Hematopoietic multipotent progenitor cell treated with erythropoietin and hydrocortisone succinate and interleukin-3 and kit ligand, for 4 days (in vitro differentiated cells): ENCODE results near the gene ACTN2.
A peak's percentile ranks its signal among the peaks of the same experiment; 100 is the strongest.

Experiments used
- DNase-seq: peaks from one replicate; pipeline ENCODE4 v3.0.0-alpha.2; 2015

The ACTN2 gene

DNA sequence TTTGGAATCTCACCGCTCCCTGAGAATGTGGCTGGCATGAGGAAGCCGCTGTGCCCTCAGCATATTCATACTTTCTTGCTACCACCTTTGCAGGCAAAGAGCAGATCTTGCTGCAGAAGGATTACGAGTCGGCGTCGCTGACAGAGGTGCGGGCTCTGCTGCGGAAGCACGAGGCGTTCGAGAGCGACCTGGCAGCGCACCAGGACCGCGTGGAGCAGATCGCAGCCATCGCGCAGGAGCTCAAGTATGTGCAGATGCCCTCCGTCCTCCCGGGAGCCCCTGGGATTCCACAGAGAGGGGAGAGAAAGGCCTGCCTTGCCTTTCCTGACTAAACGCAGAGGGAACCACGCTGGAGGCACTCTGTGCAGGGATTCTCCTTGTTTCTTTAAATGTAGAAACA lies 58.2 kb downstream of the ACTN2 start:
- DNase-seq = no peak

DNA sequence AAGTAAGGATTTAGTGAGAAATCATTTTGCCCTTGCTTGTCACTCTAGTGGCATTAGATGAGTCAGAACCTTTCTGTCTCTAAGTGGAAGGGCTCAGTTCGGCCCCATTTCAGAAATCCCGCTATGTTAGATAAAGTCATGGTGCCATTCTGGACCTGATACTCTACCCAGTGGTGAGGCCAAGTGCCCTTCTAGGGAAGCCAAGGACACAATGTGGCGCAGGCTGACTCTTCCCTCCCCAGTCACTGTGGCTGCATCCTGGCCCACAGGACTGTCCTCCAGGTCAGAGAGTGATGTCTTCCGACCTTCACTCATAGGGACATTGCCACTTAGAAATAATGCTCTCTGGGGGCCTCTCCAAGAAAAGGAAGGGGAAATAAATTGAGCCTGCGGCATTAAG lies 60.5 kb downstream of the ACTN2 start:
- no peak for DNase-seq

DNA sequence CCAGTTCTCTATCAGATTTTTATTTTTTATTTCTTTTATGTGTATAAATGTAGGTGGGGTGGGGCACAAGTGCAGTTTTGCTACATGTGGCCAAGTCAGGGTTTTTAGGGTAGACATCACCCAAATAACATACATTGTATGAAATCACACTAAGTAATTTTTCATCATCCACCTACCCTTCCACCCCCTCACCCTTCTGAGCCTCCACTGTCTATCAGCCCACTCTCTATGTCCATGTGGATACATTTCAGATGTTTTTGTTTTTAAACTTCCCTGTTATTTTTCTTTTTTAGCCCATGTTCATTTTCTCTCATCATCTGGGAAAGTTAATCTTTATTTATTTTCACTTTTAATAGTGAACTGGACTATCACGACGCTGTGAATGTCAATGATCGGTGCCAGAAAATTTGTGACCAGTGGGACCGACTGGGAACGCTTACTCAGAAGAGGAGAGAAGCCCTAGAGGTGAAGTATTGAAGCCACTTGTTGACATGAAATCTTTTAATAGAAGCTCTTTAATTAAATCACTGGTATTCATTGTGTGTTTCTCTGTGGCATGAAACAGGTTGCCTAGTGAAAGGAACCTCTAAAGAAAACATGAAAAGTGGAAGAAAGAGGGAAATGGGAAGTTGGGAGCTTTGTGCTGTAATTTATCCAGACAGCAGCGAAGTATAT lies 61.1 kb downstream of the ACTN2 start:
- no peak for DNase-seq

DNA sequence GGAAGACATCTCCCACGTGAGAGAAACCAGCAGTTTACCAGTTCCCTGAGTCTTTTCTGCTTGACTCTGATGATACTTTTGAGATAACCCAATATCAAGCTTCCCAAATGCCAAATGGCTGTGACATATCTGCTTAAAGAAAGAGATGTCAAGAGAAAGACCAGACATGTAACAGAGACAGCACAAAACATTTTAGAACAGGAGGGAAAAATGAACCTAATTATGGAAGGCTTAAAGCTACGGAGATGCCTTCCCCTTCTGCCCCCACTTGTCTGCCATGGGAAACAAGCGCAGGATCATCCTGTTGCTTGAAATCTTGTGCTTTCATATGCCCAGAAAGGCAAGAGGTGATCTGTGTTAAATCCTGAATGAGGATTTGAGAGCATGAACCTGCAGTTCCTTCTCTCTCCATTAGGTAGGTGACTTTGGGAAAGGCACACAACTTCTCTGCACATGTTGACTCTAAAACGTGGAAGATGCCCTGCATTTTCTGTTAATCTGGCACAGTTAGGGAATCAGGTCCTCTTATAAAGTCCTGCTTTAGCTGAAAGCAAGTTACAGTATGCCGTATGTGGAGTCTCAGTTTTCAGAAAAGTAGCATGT lies 62.1 kb downstream of the ACTN2 start:
- DNase-seq = peak; percentile 15

DNA sequence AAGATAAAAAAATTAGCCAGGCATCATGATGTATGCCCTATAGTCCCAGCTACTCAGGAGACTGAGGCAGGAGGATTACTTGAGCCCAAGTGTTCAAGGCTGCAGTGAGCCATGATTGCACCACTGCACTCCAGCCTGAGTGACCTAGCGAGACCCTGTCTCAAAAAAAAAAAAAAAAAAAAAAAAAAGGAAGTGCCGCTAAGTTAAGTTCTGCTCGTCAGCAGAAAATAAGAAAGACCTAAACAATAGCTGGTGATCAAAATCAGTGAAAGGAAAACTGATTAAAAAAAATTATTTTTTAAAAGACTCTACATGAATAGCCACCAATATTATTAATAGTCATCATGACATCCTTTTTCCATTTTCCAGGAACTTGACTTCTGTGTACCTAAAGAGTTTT lies 64.6 kb downstream of the ACTN2 start:
- no peak for DNase-seq

DNA sequence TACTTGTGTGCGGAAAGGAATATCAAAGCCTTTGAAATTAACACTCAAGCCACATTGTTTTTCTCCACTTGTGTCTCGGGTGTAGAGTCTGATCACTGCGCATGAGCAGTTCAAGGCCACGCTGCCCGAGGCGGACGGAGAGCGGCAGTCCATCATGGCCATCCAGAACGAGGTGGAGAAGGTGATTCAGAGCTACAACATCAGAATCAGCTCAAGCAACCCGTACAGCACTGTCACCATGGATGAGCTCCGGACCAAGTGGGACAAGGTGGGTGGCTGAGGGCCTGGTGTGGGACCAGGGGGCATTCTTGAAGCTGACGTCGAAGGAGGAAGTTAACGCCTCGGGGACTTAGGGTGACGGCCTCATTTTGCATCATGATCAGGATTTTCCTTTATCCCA lies 65.1 kb downstream of the ACTN2 start:
- DNase-seq = no peak

DNA sequence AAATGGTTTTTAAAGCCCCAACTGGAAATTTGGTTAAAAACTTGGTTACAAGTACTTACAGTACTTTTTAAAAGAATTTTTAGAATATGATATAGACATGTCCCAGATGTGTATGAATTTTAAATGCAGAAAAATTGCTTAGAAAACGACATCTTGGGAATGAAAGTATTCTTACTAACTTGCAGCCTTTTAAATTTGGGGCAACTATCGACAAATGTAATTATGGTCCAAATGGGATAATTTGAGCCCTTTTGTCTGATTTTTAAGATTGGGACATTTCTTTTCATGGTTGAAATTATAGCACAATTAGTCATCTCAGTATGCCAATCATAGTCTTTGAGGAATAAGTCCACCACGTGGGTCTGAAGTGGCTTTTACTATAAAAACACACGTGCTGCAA lies 65.6 kb downstream of the ACTN2 start:
- no peak for DNase-seq

DNA sequence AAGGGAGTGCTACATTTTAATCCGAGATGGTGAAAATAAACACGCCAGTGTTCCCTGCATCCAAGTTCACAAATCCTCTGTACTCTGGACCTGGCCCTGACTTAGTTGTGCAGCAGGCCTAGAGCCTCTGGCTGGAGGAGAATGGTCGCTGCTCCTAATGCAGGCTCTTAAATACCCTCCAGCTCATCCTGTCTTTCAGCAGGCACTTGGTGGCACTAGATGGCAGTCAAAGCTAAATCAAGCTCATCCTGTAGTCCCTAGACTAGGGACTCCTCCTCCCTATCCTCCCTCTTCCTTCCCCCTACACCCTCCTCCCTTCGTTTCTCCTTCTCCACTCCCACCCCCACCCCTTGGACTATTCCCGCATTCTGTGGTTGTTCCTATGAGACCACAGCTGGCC lies 67.2 kb downstream of the ACTN2 start:
- DNase-seq = peak; percentile 70

DNA sequence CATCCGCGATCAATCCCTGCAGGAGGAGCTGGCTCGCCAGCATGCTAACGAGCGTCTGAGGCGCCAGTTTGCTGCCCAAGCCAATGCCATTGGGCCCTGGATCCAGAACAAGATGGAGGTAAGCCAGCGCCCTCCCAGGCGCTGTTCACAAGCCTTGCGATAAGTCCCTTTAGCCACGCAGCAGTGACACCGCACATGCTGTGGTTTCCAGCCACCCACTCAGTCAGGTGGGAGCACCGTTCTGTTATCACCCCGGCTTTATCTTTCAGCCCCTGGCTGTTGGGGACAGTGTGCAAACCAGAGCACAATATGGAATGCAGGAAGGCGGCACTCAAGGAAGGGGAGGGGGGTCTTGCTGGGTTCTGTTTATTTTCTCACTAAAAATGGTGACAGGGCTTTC lies 67.7 kb downstream of the ACTN2 start:
- no peak for DNase-seq

DNA sequence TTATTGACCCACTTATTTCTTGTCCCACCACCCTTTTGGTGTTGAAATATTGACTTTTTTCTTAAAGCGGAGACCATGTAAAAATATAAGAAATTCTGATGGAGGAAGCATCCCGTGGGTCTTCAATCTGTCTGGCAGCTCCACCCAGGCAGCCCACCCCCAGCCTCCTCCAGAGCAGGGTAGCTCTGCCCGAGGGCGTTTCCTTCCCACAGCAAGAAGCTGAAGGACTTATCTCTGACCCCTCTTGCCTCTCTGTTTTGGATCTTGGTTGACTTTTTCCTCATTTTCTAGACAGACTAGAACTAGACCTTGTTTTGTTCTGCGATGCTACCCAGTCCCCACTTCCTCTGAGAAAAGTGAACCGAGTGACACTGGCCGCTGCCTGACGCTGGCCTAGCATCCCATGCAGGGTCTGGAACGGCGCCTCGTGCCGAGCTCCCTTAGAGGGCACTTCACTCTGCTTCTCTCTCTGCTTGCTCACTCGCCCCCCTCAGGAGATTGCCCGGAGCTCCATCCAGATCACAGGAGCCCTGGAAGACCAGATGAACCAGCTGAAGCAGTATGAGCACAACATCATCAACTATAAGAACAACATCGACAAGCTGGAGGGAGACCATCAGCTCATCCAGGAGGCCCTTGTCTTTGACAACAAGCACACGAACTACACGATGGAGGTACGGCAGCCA lies 68.4 kb downstream of the ACTN2 start:
- no peak for DNase-seq

DNA sequence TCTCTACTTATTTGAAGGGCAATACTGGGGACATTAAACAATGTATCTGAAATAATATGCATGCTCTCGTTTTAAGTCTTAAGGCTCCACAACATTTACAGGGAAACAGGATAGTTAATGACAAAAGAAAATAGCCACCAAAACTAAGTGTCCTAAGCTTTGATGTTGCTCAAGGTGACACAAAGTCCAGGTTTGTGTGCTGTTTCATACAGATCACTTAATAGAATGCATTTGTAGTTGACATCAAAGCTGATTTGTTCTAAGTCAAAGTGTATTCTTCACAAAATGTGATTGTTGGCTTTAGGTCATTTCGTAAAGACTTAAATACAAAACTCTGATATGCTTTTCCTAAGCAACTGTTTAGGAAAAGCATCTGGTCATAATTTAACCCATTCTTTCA lies 71.3 kb downstream of the ACTN2 start:
- no peak for DNase-seq

DNA sequence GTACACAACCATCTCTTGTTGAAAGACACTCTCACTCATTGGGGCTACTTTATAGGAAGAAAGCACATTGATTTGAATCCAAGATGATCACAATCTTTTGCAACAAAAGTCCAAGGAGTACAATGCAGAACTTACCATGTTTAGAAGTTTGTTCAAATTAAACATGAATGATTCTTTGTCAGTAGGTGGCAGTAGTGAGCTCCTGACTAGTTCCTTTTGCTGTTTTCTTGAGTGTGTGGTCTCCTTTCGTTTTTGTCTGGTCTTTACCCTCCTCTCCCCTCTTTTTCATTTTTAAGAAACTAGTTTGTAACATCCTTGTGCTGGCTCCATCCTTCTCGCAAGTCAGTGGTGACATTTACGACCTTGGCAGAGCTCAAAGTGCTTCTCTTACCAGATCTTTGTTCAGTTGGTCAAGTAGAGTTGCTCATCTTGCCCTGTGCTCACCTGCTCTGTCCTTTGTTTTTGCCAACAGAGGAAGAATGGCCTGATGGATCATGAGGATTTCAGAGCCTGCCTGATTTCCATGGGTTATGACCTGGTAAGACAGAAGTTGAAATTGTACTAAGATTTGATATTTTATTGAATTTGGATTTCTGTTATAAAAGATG lies 73.1 kb downstream of the ACTN2 start:
- DNase-seq = peak; percentile 80

DNA sequence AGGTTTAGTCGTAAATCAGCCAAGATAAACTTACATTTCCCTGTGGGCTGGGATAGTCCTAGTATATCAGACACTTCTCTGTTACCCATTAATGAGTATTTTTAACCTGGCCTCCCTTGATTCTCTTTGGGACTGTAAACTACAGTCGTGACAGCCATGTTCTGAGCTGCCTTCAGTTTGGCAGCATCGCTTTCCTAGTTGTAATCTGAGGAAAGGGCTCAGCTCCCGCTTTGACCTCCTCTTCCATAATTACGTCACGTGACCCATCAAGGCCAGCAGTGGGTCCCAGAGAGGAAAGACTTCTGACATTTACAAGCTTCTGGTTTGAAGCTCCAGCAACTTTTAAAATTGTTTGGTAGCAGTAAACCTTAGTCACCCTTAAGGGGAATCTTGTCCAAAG lies 74.2 kb downstream of the ACTN2 start:
- no peak for DNase-seq

DNA sequence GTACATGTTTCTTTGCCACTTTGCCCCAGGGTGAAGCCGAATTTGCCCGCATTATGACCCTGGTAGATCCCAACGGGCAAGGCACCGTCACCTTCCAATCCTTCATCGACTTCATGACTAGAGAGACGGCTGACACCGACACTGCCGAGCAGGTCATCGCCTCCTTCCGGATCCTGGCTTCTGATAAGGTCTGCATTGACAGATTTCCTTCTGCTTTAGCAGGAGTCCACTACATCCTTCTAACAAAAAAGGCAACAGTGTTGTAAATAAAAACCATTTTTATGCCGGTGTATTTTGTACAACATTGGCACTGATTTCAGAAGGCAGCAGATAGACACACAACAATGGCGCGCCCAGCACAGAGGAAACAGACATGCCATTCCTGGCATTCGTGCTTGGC lies 74.7 kb downstream of the ACTN2 start:
- no peak for DNase-seq

DNA sequence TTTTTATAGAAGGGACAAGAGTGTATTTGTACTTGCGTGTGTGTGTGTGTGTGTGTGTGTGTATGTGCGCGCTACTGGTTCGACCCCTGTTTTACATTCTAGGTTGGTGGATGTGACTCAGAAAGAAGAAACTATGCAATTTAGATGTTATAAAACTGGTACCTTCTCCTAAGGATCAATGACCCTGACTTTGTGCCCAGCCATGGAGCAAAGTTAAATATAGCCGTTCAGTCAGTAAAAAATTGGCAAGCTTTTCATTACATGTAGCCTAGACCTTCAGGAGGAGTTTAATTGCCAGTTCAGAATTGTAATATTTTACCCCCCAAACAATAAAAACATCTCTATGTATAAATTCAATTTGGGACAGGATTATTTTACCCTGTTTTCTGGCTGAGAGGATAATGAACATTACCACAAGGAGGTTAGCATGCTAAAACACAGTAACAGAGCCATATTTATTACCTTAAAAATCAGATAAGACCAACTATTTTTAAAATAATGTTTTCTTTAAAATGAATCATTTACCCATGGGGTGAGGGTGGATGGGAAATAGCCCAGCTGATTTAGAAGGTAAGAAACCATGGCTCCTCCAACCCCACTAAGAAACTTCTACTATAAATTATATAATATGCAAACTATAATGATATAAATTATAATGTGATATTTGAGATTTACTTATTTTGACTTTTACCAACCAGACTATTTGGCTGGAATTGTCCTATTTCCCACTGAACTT lies 75.3 kb downstream of the ACTN2 start:
- DNase-seq = no peak

DNA sequence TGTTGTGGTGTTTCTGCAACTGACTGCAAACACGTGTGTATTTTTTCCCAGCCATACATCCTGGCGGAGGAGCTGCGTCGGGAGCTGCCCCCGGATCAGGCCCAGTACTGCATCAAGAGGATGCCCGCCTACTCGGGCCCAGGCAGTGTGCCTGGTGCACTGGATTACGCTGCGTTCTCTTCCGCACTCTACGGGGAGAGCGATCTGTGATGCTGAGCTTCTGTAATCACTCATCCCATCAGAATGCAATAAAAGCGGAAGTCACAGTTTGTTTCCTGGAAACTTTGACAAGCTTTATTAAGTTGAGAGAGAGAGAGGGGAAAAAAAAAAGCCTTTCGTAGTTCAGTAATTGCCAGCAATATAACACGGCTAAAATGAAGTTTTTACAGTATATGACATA lies 76.1 kb downstream of the ACTN2 start:
- DNase-seq = peak; percentile 59

DNA sequence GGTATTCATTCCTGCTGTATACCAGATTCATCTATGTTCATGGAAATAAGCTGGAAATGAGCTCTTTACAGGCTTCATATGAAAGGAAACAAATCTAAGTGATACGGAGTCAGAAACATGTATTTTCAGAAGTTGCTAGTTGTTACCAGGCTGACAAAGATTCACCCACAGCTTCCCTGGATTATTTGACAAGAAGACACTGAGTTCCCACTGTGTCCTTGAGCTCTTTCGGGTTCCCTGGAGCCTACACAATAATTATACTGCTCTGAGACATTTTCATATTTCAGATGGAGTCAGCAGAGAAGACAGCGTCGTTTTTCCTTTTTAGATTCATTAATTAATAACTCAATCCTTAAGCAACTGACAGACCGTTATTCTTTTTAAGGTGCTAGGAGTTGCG lies 79.5 kb downstream of the ACTN2 start:
- DNase-seq = no peak

DNA sequence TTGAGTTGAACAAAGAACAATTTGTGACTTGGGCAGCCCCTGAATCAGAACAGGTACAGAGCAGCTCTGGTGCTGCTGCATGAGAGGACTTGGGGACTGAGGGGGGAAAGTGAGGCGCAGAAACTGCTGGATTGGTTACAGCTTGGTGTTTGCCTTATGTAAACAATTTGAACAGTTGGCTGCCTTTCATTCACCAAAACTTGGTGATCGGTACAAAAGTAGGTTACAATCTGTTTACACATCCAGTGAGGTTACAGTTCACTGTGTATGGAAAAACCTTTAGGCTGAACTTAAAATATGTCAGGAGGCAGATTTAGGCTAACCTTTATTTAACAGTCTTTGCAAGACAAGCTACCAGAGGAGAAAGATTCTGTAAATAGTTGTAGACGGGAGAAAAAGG lies 80.2 kb downstream of the ACTN2 start:
- DNase-seq = no peak

DNA sequence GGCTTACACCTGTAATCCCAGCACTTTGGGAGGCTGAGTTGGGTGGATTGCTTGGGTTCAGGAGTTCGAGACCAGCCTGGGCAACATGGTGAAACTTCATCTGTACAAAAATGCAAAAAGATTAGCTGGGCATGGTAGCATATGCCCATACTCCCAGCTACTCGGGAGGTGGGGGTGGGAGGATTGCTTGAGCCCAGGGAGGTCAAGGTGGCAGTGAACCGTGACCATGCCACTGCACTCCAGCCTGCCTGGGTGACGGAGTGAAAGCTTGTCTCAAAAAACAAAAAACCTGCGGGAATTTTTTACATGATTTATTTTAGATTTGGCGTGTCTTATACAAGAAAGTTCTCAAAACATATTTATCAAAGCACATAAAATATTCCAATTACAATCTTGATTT lies 81.0 kb downstream of the ACTN2 start:
- no peak for DNase-seq

DNA sequence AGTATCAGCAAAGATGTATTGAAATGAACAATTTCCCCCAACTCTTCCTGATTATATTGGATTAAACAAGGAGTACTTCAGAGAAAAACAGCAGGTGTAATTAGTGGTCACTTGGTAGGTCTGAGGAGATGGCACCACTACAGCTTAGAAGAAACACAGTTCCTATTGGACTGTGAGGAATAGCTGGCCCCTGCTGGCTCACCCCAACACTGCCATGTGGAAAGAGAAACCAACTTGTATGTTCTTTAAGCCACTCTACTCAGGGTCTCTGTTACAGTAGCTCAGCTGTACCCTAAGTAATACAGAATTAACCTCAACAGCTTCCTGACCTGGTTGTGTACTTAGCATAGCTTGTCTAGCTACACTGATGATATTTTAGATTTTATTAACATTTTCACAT lies 82.3 kb downstream of the ACTN2 start:
- DNase-seq = no peak

DNA sequence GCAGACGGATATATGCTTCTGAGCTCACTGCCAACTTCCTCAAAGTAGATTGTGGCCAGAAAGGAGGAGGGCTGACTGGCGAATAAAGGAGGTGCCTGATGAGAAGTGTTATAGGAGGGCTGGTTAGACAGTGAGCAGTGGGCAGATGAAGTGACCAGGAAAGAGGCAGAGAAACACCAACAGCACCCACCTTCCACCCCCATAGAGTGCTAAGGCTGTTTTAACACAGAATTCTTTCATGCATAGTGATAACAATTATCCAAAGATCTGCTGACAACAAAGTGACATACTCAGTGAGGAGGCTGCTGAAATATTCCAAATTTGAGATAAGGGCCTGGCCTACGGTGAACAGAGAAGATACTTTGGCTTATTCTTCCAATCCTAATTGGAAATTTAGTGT lies 87.6 kb downstream of the ACTN2 start:
- peak; percentile 50 for DNase-seq

DNA sequence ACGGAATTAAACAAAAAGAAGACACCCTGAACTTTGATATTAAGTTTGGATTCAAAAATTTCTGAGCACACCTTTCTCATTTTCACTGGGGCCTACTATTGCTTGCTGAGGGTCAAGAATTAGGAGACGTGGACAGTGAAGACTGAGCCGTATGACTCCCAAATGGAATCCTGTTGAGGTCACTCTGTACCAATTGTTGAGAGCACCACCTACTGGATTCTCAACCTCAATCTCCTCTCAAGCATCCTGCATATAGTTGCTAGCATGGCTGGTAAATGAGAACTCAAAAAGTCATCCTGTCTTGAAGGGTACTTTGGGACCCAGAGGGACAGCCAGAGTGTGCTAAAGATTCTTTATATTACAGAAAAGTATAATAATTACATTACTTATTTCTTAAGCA lies 88.6 kb downstream of the ACTN2 start:
- DNase-seq = no peak

DNA sequence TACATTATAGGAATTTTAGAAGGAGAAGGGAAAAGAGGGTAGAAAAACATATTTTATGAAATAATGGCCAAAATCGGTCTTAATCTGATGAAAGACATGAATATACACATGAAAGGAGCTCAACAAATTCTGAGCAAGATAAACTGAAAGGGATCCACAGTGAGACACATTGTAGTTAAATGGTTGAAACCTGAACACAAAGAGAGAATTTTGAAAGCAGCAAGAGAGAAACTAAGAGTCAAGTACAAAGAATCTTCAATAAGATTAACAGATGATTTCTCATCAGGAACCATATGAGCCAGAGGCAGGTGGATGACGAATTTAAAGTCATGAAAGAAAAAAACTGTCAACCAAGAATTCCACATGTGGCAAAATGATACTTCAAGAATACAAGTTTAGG lies 93.0 kb downstream of the ACTN2 start:
- DNase-seq = no peak

DNA sequence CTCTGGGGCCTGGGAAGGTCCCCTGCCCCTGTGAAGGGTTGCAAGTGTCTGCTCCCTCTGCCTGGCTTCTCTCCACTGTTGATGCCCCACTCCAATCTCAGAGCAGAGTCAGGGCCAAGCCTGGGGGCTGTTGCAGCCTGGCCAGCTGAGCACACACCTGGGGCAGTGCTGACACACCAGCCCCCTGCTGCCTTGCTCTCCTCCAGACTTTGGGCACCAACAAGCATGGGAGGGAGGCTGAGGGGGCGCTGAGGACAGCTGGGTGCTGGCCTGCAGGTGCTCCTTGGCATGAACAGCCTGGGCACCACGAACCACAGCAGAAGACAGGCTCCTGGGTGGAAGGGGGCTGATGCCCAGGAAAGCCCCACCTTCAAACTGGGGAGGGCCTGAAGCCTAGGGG lies 99.2 kb downstream of the ACTN2 start:
- DNase-seq = no peak
